Measurements from ENCODE around the gene CLCN2.

DNA sequence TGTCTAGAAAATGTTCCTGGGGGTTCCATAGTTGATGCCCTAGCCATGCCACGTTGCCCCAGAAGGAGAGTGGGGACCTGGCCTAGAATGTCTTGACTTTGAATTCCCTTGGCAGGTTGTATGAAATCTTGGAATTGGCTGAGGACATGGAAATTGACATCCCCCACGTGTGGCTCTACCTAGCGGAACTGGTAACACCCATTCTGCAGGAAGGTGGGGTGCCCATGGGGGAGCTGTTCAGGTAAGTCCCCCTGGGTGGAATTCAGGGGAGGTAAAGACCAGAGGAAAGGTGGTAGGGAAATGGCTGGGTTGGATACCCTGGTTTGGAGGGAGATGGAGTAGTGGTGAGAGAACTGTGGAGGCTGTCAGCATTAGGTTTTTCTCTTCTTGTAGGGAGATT, 32.9 kb downstream of the CLCN2 start:
- TF ChIP-seq, protein P1, sequence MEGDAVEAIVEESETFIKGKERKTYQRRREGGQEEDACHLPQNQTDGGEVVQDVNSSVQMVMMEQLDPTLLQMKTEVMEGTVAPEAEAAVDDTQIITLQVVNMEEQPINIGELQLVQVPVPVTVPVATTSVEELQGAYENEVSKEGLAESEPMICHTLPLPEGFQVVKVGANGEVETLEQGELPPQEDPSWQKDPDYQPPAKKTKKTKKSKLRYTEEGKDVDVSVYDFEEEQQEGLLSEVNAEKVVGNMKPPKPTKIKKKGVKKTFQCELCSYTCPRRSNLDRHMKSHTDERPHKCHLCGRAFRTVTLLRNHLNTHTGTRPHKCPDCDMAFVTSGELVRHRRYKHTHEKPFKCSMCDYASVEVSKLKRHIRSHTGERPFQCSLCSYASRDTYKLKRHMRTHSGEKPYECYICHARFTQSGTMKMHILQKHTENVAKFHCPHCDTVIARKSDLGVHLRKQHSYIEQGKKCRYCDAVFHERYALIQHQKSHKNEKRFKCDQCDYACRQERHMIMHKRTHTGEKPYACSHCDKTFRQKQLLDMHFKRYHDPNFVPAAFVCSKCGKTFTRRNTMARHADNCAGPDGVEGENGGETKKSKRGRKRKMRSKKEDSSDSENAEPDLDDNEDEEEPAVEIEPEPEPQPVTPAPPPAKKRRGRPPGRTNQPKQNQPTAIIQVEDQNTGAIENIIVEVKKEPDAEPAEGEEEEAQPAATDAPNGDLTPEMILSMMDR (IDR thresholded peaks at IDR 0.05) = no peak
- TF ChIP-seq POLR2A (IDR thresholded peaks at IDR 0.05) = no peak
